NCI-H2196 (cell line): ENCODE results near the gene NEURL1.
"Not testable (repeated sequence)": the region's sequence is repeated elsewhere in the genome, so short reads cannot be mapped to it uniquely, and the experiment has no call there.

ENCODE experiments used
- DNase-seq: peaks from one replicate; lab custom pipeline; 2025; ENCODE audit not compliant: unreplicated experiment; lab: John Stamatoyannopoulos, UW

NEURL1 gene

DNA sequence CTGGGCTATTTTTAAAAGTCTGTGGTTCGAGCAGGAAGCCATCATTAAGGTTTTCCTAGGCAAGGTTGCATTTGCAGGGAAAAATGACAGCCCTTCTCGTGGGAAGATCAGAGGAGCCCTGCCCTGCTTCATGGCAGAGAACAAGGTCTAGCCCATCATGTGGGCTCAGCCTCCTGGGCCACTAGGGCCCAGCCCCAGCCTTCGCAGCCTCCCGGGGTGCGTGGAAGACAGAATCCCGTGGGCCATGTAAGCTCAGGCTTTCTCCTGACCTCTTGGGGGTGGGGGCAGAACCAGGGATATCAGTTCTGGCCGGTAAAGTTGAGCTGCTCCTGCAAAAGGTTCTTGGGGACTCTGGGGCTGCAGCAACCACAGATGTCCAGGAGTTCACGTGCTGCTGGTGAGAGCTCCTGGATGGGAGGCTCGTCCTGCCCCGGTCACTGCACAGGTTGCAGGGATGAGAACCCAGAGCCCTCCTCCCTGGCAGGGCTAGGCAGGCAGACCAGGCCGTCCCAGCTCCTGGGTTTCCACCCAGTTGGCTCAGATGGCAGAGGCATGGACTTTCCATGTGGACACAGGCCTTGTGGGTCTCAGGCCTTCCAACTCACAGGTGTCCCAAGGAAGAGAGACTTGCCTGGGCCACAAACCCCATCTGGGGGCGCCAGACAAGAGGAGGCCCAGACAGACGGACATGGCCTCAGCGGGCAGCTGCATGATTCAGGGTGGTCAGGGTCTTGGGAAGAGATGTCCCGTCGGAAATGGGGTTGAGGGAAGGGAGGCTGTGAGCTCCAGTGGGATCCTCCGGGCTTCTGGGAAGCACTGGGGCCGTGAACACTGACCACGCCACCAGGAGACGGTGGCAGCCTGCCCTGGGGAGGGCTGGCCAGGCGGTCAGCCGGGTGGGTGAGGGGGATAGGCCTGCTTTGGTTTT lies 126.2 kb downstream of the NEURL1 start:
- no peak for DNase-seq

DNA sequence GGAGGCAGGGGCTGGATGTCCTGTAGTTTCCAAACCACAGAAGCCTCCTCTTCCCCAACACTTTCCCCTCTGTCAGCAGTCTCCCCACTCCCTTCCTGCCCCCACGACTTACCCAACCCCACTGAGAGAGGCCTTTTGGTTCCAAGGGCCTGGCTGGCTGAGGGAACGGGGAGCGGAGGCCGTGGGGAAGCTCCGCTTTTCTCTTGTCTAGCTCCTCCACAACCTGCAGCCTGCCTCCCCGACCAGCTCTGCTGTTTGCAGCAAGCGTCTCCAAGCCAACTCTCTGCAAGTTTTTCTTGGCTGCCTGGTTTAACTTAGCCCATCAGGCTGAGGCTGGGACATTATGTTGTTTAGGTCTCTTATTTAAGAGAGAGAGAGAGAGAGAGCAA lies 126.8 kb downstream of the NEURL1 start:
- DNase-seq: no peak

DNA sequence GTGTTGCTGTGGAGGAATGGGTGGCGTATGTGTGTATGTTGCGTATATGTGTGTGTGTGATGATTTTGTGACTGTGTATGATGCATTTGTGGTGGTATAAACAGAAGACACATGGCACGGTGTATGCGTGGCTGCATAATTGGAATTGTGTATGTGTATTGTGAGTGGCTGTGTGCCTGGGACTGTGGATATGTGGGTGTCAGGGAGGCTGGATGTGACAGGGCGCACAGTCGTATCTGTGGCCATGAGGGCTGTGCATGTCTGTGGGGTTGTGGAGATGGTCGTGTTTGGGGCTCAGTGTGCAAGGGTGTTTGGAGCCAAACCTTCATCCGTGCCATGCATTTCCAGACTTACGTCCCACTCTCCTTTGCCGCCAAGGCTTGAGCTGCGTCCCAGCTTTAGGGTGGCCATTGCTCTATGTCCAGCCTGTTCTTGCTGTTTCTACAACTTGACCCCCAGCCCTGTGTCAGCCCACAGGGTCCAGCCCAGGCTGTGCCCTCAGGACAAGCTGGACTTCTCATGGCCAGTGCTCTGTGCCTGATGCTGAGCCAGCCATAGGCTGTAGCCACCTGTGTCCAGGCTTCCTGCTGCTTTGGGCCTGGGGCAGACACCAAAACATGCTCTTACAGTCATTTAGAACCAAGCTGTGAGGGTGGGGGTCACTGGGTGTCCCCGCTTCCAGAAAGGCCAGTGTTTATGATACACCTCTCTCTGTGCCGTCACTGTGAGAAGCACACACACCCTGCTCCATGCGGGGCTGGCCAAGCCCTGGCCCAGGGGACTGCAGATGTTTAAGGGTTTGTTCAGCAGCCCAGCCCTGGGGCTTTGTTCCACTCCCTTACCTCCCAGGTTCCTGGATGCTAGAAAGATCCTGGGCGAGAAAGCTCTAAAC lies 127.6 kb downstream of the NEURL1 start:
- DNase-seq: no peak

DNA sequence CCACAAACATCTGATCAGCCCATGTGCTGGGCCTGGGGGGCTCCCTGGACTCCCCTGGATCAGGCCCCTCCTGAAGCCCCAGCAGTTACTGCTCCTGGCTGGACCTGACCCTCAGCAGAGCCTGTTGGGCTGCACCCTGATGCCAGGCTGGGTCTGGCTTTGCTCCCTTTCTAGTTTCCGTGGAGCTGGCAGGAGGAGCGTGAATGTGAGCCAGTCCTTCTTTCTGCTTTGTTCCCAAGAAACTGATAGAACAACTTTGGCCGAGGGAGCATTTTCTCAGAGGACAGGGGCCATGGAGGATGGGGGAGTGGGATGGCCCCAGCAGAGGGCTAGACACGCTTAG lies 128.2 kb downstream of the NEURL1 start:
- DNase-seq: no peak

DNA sequence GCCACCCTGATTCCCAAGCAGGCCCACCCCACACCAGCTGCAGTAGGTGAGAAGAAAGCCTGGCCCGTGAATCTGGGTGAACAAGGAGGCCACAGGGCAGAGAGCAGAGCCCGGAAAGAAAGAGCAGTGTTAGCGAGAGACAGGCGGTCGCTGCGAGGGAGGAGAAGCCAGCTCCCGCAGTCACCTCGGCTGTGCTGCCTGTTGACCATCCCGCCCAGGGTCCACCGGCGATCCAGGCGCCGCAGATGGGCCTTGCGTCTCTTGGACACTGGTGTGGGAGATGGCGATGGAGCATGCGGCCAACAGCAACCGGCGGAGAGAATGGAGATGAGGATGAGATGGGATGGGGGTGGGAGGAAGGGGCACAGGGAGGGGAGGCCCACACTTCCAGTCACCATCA lies 128.8 kb downstream of the NEURL1 start:
- DNase-seq: no peak

DNA sequence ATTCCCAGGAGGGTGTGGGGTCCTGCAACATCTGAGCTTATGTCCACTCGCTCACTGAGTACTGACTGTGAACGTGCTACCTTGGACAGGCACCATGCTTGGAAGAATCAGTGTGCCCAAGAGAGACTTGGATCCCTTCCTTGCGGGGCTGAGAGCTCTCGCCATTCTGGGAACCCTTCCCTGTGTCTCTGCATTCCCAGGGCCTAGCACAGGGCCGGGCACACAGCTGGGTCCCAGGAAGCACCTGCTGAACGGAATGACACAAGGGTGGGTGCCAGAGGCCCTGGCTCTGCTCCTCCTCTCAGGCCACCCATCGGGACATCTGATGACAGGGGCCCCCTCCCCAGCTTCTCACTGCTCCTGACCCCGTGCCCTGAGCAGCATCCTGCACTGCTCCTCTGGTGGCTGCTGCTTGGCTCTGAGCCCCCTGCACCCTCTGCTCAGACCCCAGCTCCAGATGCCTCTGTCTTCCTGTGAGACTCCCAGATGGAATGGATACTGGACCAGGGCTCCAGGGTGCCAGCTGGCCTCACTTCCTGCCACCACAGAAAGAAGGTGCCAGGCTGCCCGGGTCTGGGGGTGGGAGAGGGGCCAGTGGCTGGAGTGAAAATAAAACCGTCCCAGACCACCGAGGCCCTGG lies 129.6 kb downstream of the NEURL1 start:
- no peak for DNase-seq

- no peak for DNase-seq
Measured at GRCh38 chr10:103626178-103626577, 132.7 kb downstream of the NEURL1 start.

GRCh38 chr10:103627111-103627892 lies 133.8 kb downstream of the NEURL1 start:
- DNase-seq: no peak

- no peak for DNase-seq
Measured at GRCh38 chr10:103627893-103628292, 134.4 kb downstream of the NEURL1 start.

DNA sequence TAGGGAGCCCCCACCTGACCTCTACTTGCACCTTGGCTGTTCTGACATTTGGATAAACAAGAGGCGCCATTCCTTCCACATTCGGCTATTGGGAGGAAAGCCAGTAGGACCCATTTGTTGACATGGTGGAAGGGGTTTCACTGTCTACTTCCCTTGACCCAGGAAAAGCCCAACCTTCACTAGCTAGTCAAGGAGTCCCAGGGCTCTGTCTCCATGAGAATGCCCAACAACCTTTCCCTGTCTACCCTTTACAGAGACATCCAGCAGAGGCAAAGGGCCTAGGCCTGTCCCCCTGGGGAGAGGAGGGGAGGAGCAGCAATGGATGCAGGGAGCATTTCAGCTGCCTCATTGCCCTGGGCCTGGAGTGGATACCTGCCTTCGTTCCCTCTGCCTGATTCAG lies 136.1 kb downstream of the NEURL1 start:
- no peak for DNase-seq

GRCh38 chr10:103630156-103630555 lies 136.7 kb downstream of the NEURL1 start:
- no peak for DNase-seq

DNA sequence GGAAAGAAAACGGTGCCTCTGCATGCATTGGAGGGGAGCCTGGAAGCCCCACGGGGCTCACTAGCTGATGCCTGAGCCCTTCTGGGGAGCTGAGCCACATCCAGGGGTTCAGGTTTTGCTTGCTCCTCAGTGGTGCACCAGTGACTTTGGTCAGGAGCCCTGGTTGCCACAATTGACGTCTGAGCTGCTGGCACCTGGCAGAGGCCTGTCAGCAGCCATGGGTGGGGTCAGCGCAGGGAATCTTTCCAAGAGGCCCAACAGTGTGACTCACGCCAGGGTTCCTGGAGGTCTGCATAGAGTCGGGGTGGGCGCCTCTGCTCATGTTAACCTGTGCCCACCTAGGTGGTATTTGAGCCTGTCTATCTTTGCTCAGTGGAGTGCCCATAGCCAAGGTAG lies 138.7 kb downstream of the NEURL1 start:
- DNase-seq: no peak

DNA sequence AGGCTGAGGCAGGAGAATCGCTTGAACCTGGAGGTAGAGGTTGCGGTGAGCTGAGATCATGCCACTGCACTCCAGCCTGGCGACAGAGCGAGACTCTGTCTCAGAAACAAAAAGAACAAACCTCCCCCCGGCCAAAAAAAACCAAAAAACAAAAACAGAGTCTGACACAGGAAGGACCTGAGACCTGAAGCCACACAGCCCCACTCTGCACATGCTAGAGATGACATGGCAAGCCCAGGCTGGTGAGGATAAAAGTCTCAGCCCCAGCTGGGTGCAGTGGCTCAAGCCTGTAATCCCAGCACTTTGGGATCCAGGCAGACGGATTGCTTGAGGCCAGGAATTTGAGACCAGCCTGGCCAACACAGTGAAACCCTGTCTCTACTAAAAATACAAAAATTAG lies 139.4 kb downstream of the NEURL1 start:
- DNase-seq: not testable (repeated sequence)

GRCh38 chr10:103633846-103634245 lies 140.3 kb downstream of the NEURL1 start:
- no peak for DNase-seq

DNA sequence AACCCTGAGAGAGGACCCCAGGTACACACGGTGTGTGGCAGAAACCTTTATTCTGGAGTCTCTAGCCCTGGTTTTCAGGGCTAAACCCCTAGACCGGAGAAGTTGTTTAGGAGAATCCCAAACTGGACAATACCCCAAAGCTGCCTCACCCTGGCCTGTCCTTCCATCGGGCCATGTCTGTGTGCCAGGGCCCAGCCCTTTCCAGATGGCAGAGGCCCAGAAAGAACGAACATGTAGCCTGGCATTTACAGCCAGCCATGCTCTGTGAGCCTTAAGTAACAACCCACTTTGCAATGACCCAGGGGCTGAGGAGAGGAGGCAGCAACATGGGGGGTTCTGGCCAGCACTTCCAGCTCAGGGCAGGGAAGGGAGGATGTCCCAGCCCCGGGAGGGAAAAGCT lies 142.1 kb downstream of the NEURL1 start:
- DNase-seq: no peak

DNA sequence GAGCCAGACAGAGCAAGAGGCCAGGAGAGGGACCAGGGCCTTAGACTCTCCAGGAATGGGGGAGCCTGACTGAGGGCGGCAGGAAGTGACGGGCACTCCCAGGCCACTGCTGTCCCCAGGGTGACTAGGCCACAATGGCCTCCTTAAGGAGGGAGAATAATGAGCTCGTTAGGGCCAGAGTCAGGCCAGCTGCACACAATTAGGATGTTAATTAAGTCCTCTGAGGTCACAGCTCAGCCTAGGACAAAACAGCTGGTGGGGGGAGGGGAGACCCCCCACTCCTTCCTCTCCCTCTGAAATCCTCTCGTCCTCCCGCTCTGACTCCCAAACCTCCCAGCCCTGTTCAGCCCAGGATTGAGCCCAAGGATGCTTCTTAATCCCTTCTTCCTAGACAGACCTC lies 143.0 kb downstream of the NEURL1 start:
- DNase-seq: no peak

DNA sequence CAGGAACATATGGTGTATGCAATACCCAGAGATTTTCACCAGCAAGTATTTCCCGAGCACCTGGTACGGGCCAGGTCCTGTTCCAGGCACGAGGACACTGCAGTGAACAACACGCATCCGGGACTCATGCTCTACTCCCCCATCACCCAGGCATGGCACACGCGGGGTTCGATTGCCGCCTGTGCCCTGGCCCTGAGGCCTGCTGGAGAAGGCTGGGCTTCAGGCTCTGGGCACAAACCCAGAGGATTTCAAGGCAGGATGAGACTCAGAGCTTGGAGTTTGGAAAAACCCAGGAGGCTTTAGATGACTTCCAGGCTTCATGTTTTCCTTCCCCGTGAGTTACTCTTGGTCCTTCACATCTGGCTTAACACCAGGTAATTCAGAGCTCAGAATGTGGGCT lies 143.5 kb downstream of the NEURL1 start:
- no peak for DNase-seq

DNA sequence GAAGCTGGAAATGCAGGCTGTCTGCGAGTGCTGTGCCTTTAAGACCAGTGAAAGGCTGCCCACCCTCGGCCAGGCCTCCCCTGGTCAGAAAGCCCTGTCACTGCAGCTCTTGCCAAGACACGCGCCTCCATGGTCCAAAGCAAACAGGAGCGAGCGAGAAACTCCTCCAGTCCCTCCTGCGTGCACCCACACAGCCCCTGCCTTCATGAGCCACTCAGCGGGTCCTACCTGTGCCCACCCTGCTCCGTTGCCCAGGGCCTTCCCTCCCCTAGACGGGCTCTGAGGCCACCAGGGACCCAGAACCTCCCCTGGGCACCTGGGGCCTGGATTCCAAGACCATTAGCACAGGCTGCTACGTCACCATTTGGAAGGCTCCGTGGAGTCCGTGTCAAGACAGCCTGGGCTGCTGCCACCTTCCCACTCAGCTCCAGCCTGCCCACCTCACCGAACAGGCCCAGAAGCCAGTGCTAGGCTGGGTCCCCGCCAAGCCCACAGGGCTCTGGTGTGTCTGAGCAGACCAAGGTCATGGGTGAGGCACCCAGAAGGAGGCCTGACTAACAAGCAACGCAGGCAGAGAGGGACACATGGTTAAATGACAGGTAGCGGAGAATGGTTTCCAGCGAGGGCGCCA lies 144.5 kb downstream of the NEURL1 start:
- no peak for DNase-seq

DNA sequence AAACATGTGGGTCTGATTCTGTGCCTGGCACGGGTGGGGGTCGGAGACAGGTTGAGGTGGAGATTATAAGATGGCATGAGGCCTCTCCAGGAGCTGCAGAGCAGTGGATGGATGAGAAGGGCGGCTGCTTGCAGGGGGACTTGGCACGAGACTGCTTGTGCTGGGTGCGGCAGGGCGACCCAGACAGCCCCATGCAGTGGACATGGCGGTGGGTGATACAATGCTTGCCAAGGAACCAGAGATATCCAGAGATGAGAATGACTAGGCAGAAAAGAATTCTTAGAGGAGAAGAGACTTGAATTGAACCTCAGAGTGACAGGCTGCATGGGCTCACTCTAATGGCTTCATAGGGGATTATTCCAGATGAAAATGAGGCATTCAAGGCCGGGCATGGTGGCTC lies 145.4 kb downstream of the NEURL1 start:
- DNase-seq: no peak

- no peak for DNase-seq
Measured at GRCh38 chr10:103640436-103641181, 147.1 kb downstream of the NEURL1 start.
